Neuronal stem cell (in vitro differentiated cells): Measurements from ENCODE around the gene AKNAD1.

ENCODE experiments used
- DNase-seq: peaks from one replicate; pipeline ENCODE4 v3.0.0-alpha.2; 2013; ENCODE audit warnings: low spot score
- H2AFZ ChIP-seq: one replicate; pipeline ENCODE4 v1.6.1; 2013; ENCODE audit warnings: mild to moderate bottlenecking, low read length, inconsistent platforms
- H2AK5ac ChIP-seq: 2 replicates; pipeline ENCODE4 v1.6.1; 2013; ENCODE audit warnings: low read depth, mild to moderate bottlenecking, inconsistent platforms, low read length, moderate library complexity, mixed read lengths
- H2BK120ac ChIP-seq: 2 replicates; pipeline ENCODE4 v1.6.1; 2013; ENCODE audit warnings: low read depth, mild to moderate bottlenecking, inconsistent platforms, low read length, moderate library complexity, mixed read lengths
- H2BK12ac ChIP-seq: one replicate; pipeline ENCODE4 v1.6.1; 2013; ENCODE audit warnings: low read length, inconsistent platforms
- H2BK15ac ChIP-seq: 2 replicates; pipeline ENCODE4 v1.6.1; 2013; ENCODE audit warnings: mild to moderate bottlenecking, low read length, inconsistent platforms, mixed read lengths
- H2BK5ac ChIP-seq: one replicate; pipeline ENCODE4 v1.6.1; 2013; ENCODE audit warnings: inconsistent platforms, mild to moderate bottlenecking, low read length, moderate library complexity
- H3K14ac ChIP-seq: one replicate; pipeline ENCODE4 v1.6.1; 2013; ENCODE audit warnings: low read length, inconsistent platforms
- H3K18ac ChIP-seq: 2 replicates; pipeline ENCODE4 v1.6.1; 2013; ENCODE audit warnings: low read length, inconsistent platforms
- H3K23ac ChIP-seq: 2 replicates; pipeline ENCODE4 v1.6.1; 2013; ENCODE audit warnings: low read depth, mild to moderate bottlenecking, mixed read lengths, low read length, inconsistent platforms; ENCODE audit not compliant: poor library complexity
- H3K27ac ChIP-seq: replicated peaks from 3 replicates; pipeline ENCODE4 v1.5.1; 2013; ENCODE audit warnings: low read length, inconsistent platforms
- H3K27me3 ChIP-seq, 3 experiments: 2 replicates each; pipeline ENCODE4 v1.6.1; 2013; ENCODE audit warnings: low read length in 3 of 3, mild to moderate bottlenecking in 2 of 3, inconsistent platforms in 1 of 3, low read depth in 1 of 3, mixed read lengths in 1 of 3, moderate library complexity in 1 of 3; ENCODE audit not compliant: control insufficient read depth in 3 of 3, insufficient read depth in 3 of 3
- H3K36me3 ChIP-seq, 2 donors: replicated peaks in 1 of 2; 2 replicates each; pipeline ENCODE4 v1.6.1; 2013; ENCODE audit warnings: low read length in 2 of 2; ENCODE audit not compliant: control insufficient read depth in 2 of 2, insufficient read depth in 2 of 2
- H3K4ac ChIP-seq: 2 replicates; pipeline ENCODE4 v1.6.1; 2013; ENCODE audit warnings: inconsistent platforms, mild to moderate bottlenecking, low read length, moderate library complexity
- H3K4me1 ChIP-seq, 2 donors: 1 replicate in 1 of 2; 2 replicates in 1 of 2; pipeline ENCODE4 v1.6.1; 2013; ENCODE audit warnings: low read length in 2 of 2, low read depth in 1 of 2; ENCODE audit not compliant: control insufficient read depth in 2 of 2, insufficient read depth in 1 of 2
- H3K4me2 ChIP-seq: one replicate; pipeline ENCODE4 v1.6.1; 2013; ENCODE audit warnings: mild to moderate bottlenecking, low read length, inconsistent platforms; ENCODE audit not compliant: insufficient read depth, poor library complexity, severe bottlenecking
- H3K4me3 ChIP-seq, 2 donors: 2 replicates each; pipeline ENCODE4 v1.5.1; 2013; ENCODE audit warnings: low read length in 2 of 2, mild to moderate bottlenecking in 2 of 2, inconsistent platforms in 1 of 2, moderate library complexity in 1 of 2
- H3K79me1 ChIP-seq: one replicate; pipeline ENCODE4 v1.6.1; 2013; ENCODE audit warnings: low read depth, mild to moderate bottlenecking, inconsistent platforms, low read length, moderate library complexity
- H3K9ac ChIP-seq: one replicate; pipeline ENCODE4 v1.6.1; 2013; ENCODE audit warnings: mild to moderate bottlenecking, low read depth, low read length, inconsistent platforms; ENCODE audit not compliant: poor library complexity
- H3K9me3 ChIP-seq, 2 donors: replicated peaks in 1 of 2; 2 replicates each; pipeline versions ENCODE3 to v1.6.1; 2013; ENCODE audit warnings: low read length in 2 of 2, mild to moderate bottlenecking in 2 of 2, inconsistent platforms in 1 of 2, low read depth in 1 of 2, mixed read lengths in 1 of 2, moderate library complexity in 1 of 2; ENCODE audit not compliant: control insufficient read depth in 2 of 2, insufficient read depth in 1 of 2
- H4K8ac ChIP-seq: one replicate; pipeline ENCODE4 v1.6.1; 2013; ENCODE audit warnings: low read depth, mild to moderate bottlenecking, inconsistent platforms, low read length, moderate library complexity
- H4K91ac ChIP-seq: one replicate; pipeline ENCODE4 v1.6.1; 2013; ENCODE audit warnings: low read length, low read depth, mild to moderate bottlenecking, inconsistent platforms; ENCODE audit not compliant: poor library complexity
- WGBS, 2 donors: extraction: QIAGEN DNeasy Blood & Tissue Kit; methylation state at CpG; one replicate each; pipeline ENCODE4 v1.1.7; 2013; ENCODE audit warnings: missing lambda C conversion rate in 2 of 2, mixed read lengths in 1 of 2; ENCODE audit not compliant: insufficient read length in 2 of 2, insufficient replicate concordance in 1 of 2; ENCODE audit errors: extremely low coverage in 2 of 2; 5-methylcytosine and 5-hydroxymethylcytosine counted together

AKNAD1 gene

DNA sequence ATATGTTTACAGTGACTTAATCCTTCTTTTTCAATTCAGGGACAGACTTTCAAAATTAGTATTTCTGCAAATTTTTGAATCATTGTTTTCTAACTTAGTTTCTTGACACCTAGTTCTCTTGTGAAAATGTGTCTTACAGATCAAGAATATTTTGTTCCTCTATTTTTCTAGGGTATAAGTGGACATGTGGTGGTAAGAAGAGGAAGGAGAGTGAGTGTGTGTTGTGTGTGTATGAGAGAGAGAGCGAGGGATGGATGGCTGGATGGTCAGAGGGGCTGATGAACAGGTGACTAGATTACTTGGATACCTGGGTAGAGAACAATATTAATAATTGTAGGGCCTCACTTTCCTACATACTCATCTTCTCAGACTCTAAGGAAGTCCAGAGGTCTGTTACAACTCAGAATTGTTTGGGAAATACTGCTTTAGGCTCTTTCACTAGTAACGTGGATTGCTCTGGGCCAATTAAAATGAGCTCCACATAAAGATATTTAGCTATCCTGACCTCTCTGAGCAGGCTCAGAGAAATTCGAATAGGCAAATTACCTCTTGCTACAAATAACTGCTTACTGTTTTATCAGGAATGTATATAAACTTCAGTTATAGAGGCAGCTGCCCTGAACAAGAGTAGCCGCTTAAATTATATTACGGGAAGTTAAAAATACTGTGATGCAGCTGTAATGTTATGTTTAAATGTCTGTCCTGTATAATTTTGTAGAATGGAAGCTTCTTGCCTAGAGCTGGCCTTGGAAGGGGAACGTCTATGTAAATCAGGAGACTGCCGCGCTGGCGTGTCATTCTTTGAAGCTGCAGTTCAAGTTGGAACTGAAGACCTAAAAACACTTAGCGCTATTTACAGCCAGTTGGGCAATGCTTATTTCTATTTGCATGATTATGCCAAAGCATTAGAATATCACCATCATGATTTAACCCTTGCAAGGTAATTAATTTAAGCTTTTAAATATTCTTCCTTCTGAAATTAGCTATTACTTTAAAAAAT is 39.6 kb upstream of the AKNAD1 start:
- no peak for DNase-seq
- Histone ChIP-seq H2BK12ac (no peak overlapping the region), H3K9ac (no peak overlapping the region), H3K23ac (no peak overlapping the region), H2BK5ac (no peak overlapping the region), H2AFZ (peak overlapping the region; percentile 57), H3K4me3 (no peak overlapping the region), H4K8ac (no peak overlapping the region), H3K79me1 (no peaks in the 10 kb centered on the region), H2AK5ac (no peak overlapping the region), H4K91ac (no peak overlapping the region), H3K4ac (no peak overlapping the region), H2BK120ac (no peak overlapping the region), H3K4me1 (peaks cover 0 to 2% of the 10 kb centered on the region in 2 donors), H3K36me3 (peaks cover 0 to 14% of the 10 kb centered on the region in 2 donors), H3K14ac (no peak overlapping the region), H3K4me2 (no peak overlapping the region), H3K9me3 (no peaks in the 10 kb centered on the region), H3K27me3 (no peaks in the 10 kb centered on the region), H2BK15ac (no peak overlapping the region), H3K27ac (no peak overlapping the region), H3K18ac (no peak overlapping the region)
- 100% methylated on average over 1 of the region's 10 CpGs; no CpG with 5 or more reads in 1 of the 2 donors for WGBS, 2 donors

DNA sequence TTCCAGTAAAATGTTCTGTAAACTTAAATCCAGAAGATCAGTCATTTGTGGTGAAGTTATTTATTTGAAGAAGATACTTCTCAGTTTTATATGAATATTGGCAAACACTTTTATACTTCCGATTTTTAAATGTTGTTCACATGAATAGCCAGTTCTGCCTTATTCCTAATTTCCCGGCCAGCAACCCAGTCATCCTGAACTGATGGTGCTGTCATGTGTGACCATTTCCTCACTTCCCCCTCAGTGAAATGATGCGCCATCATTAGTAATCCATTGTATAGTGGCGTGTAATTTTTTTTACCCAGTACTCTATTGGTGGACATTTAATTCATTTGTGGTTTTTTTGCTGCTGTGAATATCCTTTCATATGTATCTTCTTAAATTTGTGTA is 36.2 kb upstream of the AKNAD1 start:
- Histone ChIP-seq H3K4me3 (no peak overlapping the region), H3K36me3 (no peaks in the 10 kb centered on the region), H2AK5ac (no peak overlapping the region), H3K27ac (no peak overlapping the region), H2AFZ (no peak overlapping the region), H3K14ac (no peak overlapping the region), H2BK12ac (no peak overlapping the region), H3K9me3 (no peaks in the 10 kb centered on the region), H2BK15ac (no peak overlapping the region), H3K4me1 (peaks cover 0 to 4% of the 10 kb centered on the region in 2 donors), H3K18ac (no peak overlapping the region), H4K8ac (no peak overlapping the region), H3K27me3 (no peaks in the 10 kb centered on the region), H3K9ac (no peak overlapping the region), H3K4me2 (no peak overlapping the region), H3K4ac (no peak overlapping the region), H2BK120ac (no peak overlapping the region), H2BK5ac (no peak overlapping the region), H4K91ac (no peak overlapping the region), H3K79me1 (no peaks in the 10 kb centered on the region), H3K23ac (no peak overlapping the region)
- WGBS, 2 donors = no CpG with 5 or more reads among the region's 4 CpGs
- no peak for DNase-seq

DNA sequence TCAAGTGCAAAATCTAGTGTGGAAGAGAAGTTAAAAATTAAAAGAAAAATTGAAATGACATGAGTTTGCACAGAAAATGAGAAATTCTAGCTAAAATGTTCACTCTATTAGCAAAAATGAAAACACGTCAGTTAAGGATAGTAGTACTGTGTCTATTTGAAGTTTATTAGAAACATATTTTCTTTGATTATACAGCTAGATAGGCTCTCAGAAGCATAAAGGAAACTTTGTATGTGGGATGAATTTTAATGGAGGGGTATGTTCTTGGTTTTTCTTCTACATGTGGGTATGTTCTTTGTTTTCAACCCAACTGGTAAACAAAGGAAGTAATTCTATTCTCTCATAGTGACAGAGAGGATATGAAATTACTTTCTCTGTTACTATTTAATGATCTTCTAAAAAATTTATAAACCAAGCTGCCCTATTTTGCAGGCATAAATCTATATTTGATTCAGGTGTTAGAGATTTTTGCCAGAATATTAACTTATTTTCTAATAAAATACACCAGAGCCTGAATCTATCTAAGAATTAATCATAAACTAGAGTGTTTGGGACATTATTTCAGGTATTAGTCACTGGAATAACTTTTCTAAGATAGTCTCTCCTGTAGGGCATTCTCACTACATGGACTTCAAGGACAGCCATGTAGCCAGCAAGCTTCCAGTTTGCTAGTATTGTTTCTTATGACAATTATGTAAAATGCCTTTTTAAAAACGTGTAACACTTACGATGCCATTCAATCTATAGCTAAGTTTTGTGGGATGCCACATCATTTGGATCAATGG is 35.7 kb upstream of the AKNAD1 start:
- Histone ChIP-seq H2BK15ac (no peak overlapping the region), H3K9me3 (no peaks in the 10 kb centered on the region), H3K14ac (no peak overlapping the region), H2BK5ac (no peak overlapping the region), H2BK12ac (no peak overlapping the region), H3K27ac (no peak overlapping the region), H3K4me1 (peaks cover 0 to 4% of the 10 kb centered on the region in 2 donors), H3K4me2 (no peak overlapping the region), H3K9ac (no peak overlapping the region), H3K27me3 (no peaks in the 10 kb centered on the region), H3K79me1 (no peaks in the 10 kb centered on the region), H3K36me3 (no peaks in the 10 kb centered on the region), H3K18ac (no peak overlapping the region), H3K4me3 (no peak overlapping the region), H2AFZ (no peak overlapping the region), H2BK120ac (no peak overlapping the region), H3K4ac (no peak overlapping the region), H4K8ac (no peak overlapping the region), H4K91ac (no peak overlapping the region), H2AK5ac (no peak overlapping the region), H3K23ac (no peak overlapping the region)
- no peak for DNase-seq
- WGBS, 2 donors = no CpG with 5 or more reads among the region's 3 CpGs
